Adrenal gland (tissue), 12 donors: ENCODE data around the gene BCL2L11. TPM values are rescaled to one million over a fixed set of nuclear protein-coding genes. Genes with fewer than 3 reads are reported as not detected.
A peak's percentile ranks its signal among the peaks of the same experiment; 100 is the strongest.

Source experiments
- DNase-seq, 7 donors: peaks; one replicate each; pipeline ENCODE4 v3.0.0-alpha.2; 2019 to 2020
- H3K27ac ChIP-seq, 5 donors: fragments of 200-600 bp; sonication (generic) in 4 of 5; 1 replicate in 3 of 5; 2 replicates in 2 of 5; pipeline versions ENCODE4 v1.5.1 to v1.8.0; 2016 to 2020; ENCODE audit warnings: mild to moderate bottlenecking in 1 of 5
- H3K27me3 ChIP-seq: fragments of 200-600 bp; 2 replicates; pipeline ENCODE4 v1.8.0; 2021
- H3K36me3 ChIP-seq, 2 donors: fragments of 200-600 bp; replicated peaks in 1 of 2; 1 replicate in 1 of 2; 2 replicates in 1 of 2; pipeline versions ENCODE4 v1.5.1 to v1.8.0; 2018 to 2022
- H3K4me1 ChIP-seq, 2 donors: fragments of 200-600 bp; replicated peaks in 1 of 2; 1 replicate in 1 of 2; 2 replicates in 1 of 2; pipeline versions ENCODE4 v1.5.1 to v1.8.0; 2018 to 2021
- H3K4me3 ChIP-seq, 4 donors: fragments of 200-600 bp; sonication (generic) in 3 of 4; one replicate each; pipeline ENCODE4 v1.5.1; 2016 to 2018
- H3K9me3 ChIP-seq, 3 donors: fragments of 200-600 bp; sonication (generic) in 1 of 3; replicated peaks in 1 of 3; 1 replicate in 2 of 3; 2 replicates in 1 of 3; pipeline versions ENCODE4 v1.5.1 to v1.8.0; 2016 to 2021
- CTCF ChIP-seq, 6 experiments: fragments of 450-650 bp in 4 of 6; fragments of 200-600 bp in 2 of 6; sonication (generic) in 1 of 6; IDR thresholded peaks; 1 replicate in 5 of 6; 2 replicates in 1 of 6; pipeline versions ENCODE4 v1.5.1 to v1.8.0; 2016 to 2021; ENCODE audit warnings: antibody characterized with exemption in 6 of 6, mild to moderate bottlenecking in 2 of 6, moderate library complexity in 1 of 6
- POLR2A ChIP-seq, 2 donors: fragments of 450-650 bp; IDR thresholded peaks; one replicate each; pipeline ENCODE4 v1.6.1; 2017; ENCODE audit warnings: antibody characterized with exemption in 2 of 2, mild to moderate bottlenecking in 2 of 2, moderate library complexity in 1 of 2
- WGBS, 4 donors: extraction: QIAGEN DNeasy Blood & Tissue Kit in 2 of 4; methylation state at CpG; one replicate each; pipeline versions ENCODE4 v1.1.5 to v1.1.7; 2013 to 2017; 5-methylcytosine and 5-hydroxymethylcytosine counted together
- intact Hi-C, 2 donors: fragments of 100-400 bp; cut with DNase I; formaldehyde crosslinking; loops; one replicate each; pipeline versions ENCODE4 v1.14.1 to v1.15.0; 2022 to 2023
- polyA plus RNA-seq, 3 donors: library from polyadenylated mRNA; stranded (reverse); fragments of 200-250 nt in 2 of 3; fragments of 350-450 nt in 1 of 3; fragmentation: Illumina TruSeq in 1 of 3; extraction: RNeasy Lipid Tissue Mini Kit (QIAGEN cat#74804) in 1 of 3; gene quantifications; one replicate each; pipeline ENCODE4 v1.2.3, GENCODE V29; 2013 to 2014
- total RNA-seq, 9 donors: library from RNA; depleted of rRNA in 4 of 9; stranded (reverse); fragments of >200 nt in 4 of 9; fragments of 120-200 nt in 1 of 9; fragmentation: NEBNext Ultra II Directional in 1 of 9; extraction: Animal tissue kit (Norgen Biotek cat#: 25700) in 1 of 9; gene quantifications; one replicate each; pipeline versions ENCODE4 v1.1.0 to v1.2.4, GENCODE V29; 2013 to 2023
- donor health status: healthy with polysubstance abuse.
- donor health status: Bipolar disorder and iron deficiency.
- donor health status: DM: yes; HTN: yes; CAD: no.
- donor health status: DM: no; HTN: no; CAD: no.
- donor health status: DM: no; HTN: no; CAD: no.
- donor health status: DM: yes; HTN: yes; CAD: no.

BCL2L11 gene
- total and polyA plus RNA-seq, 12 donors, result 2.5 to 165 (median 15.7) TPM

DNA sequence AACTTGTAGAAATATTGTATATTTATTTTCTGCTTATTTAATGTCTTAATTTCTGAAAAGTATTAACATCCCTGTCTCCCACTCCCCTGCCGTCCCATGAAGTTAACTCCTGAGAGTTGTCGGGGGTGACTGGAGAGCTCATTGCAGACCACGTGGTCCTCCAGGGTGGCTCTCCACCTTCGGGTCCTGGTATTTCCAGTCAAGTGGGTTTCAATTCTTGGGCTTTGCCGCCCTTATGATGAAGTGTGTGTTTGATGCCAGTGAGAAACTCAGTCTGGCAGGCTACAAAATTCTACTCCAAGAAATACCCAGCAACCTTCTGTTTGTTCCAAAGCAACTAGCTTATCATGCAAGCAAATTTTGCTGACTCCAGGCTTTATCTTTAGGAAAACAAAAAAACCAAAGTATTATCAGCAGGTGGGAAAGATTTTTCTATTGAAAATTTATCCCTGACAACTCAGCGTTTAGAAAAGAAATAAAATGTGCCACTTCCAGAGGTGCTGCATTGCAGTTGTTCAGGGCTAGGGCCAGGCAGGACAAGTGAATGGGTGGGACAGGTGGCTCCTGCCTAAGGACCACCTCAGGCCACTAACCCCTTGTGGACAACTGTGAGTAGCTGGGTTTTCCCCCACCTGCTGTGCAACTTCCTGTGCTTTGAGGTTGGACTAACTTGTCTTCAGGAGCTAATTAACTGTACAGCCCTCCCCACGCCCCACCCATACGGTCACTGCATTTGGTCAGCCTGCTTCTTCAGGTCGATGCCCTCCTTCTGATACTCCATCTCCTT lies 46.6 kb downstream of the BCL2L11 start:
- Histone ChIP-seq H3K36me3 (peaks cover 0 to 8% of the 10 kb centered on the region in 2 donors), H3K9me3 (no peaks in the 10 kb centered on the region), H3K4me3 (no peak overlapping the region), H3K27ac (no peak overlapping the region), H3K27me3 (no peaks in the 10 kb centered on the region), H3K4me1 (peaks cover 0 to 11% of the 10 kb centered on the region in 2 donors)
- TF ChIP-seq POLR2A (IDR thresholded peaks at IDR 0.05), result no peak
- no peak for TF ChIP-seq CTCF (IDR thresholded peaks at IDR 0.05)
- no peak for DNase-seq
- WGBS, 4 donors, result 91 to 94% (median 92%) methylated on average over 8 to 9 of the region's 9 CpGs
- intact Hi-C loops, result no loop called here

DNA sequence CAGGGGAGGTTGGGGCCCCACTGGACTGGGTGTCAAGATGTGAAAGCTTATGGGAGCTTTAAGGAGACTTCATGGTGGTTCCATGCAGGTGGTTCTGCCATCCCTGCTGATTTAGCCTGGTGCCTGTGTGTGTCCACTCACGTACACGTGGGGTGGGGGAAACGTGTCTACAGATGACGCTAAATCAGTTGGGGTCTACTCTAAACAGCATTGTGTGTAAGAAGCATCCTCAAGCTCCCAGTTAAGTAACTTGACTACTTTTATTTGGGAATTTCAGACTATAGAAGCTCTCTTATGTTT lies 47.1 kb downstream of the BCL2L11 start:
- H3K4me1 ChIP-seq, result peaks cover 0 to 11% of the 10 kb centered on the region in 2 donors
- H3K27ac ChIP-seq, result no peak overlapping the region
- no peak overlapping the region for H3K4me3 ChIP-seq
- peaks cover 0 to 8% of the 10 kb centered on the region in 2 donors for H3K36me3 ChIP-seq
- intact Hi-C loops, result no loop called here
- H3K27me3 ChIP-seq, result no peaks in the 10 kb centered on the region
- DNase-seq, result no peak
- H3K9me3 ChIP-seq, result no peaks in the 10 kb centered on the region
- 91 to 93% (median 92%) methylated on average over 4 of the region's 4 CpGs for WGBS, 4 donors
- TF ChIP-seq CTCF (IDR thresholded peaks at IDR 0.05) (no peak), POLR2A (IDR thresholded peaks at IDR 0.05) (no peak)

- intact Hi-C loops, result no loop called here
- H3K9me3 ChIP-seq, result no peaks in the 10 kb centered on the region
- peaks cover 0 to 11% of the 10 kb centered on the region in 2 donors for H3K4me1 ChIP-seq
- WGBS, 4 donors, result 34 to 52% (median 43%) methylated on average over 9 of the region's 9 CpGs
- H3K4me3 ChIP-seq, result no peak overlapping the region
- DNase-seq, result peak; percentile 39 to 74 (median 57)
- no peak for TF ChIP-seq CTCF (IDR thresholded peaks at IDR 0.05)
- no peak for TF ChIP-seq POLR2A (IDR thresholded peaks at IDR 0.05)
- H3K27ac ChIP-seq, result no peak overlapping the region
- peaks cover 0 to 8% of the 10 kb centered on the region in 2 donors for H3K36me3 ChIP-seq
- H3K27me3 ChIP-seq, result no peaks in the 10 kb centered on the region
Observed at GRCh38 chr2:111168528-111169239, 48.0 kb downstream of the BCL2L11 start.

DNA sequence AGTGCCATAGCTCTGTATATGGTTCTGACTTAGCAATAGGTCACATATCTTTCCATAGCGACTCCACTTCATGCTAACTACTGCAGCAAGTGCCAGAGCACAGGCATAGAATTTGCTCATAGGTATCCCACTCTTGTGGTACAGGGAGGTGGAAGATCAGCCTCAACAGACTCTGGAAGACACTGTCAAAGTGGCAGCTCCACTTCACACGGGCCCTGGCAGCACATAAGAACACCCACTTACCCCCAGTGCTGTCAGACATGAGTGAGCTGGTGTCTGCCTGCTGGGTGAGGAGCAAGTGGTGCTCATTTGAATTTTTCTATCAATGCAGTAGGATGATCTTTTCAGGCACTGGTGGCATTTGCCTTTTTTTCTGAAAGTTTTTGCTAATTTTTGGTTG lies 48.6 kb downstream of the BCL2L11 start:
- Histone ChIP-seq H3K4me1 (peaks cover 0 to 11% of the 10 kb centered on the region in 2 donors), H3K27me3 (no peaks in the 10 kb centered on the region), H3K36me3 (peaks cover 0 to 8% of the 10 kb centered on the region in 2 donors), H3K27ac (no peak overlapping the region), H3K4me3 (no peak overlapping the region), H3K9me3 (no peaks in the 10 kb centered on the region)
- intact Hi-C loops, result no loop called here
- TF ChIP-seq POLR2A (IDR thresholded peaks at IDR 0.05) (no peak), CTCF (IDR thresholded peaks at IDR 0.05) (no peak)
- 72 to 79% (median 73%) methylated on average over 2 of the region's 2 CpGs for WGBS, 4 donors
- no peak for DNase-seq
